Thyroid gland (tissue), 4 donors: ENCODE results near the gene TNNC2. TPM values are rescaled to one million over a fixed set of nuclear protein-coding genes. Genes with fewer than 3 reads are reported as not detected.
"Not testable (repeated sequence)": the region's sequence is repeated elsewhere in the genome, so short reads cannot be mapped to it uniquely, and the experiment has no call there.

ENCODE experiments used
- DNase-seq, 2 donors: peaks; one replicate each; pipeline ENCODE4 v3.0.0-alpha.2; 2019
- H3K27ac ChIP-seq, 3 donors: fragments of 200-600 bp; sonication (generic); 1 replicate in 2 of 3; 2 replicates in 1 of 3; pipeline ENCODE4 v1.5.1; 2016 to 2019; ENCODE audit warnings: mild to moderate bottlenecking in 1 of 3, moderate library complexity in 1 of 3
- H3K27me3 ChIP-seq: fragments of 200-600 bp; sonication (generic); one replicate; pipeline ENCODE4 v1.5.1; 2019
- H3K36me3 ChIP-seq, 2 donors: fragments of 200-600 bp; sonication (generic); one replicate each; pipeline ENCODE4 v1.5.1; 2016 to 2019
- H3K4me1 ChIP-seq, 2 donors: fragments of 200-600 bp; sonication (generic); one replicate each; pipeline ENCODE4 v1.5.1; 2017 to 2019
- H3K4me3 ChIP-seq, 3 donors: fragments of 200-600 bp; sonication (generic); replicated peaks in 1 of 3; 1 replicate in 2 of 3; 2 replicates in 1 of 3; pipeline ENCODE4 v1.5.1; 2016; ENCODE audit warnings: mild to moderate bottlenecking in 1 of 3
- H3K9me3 ChIP-seq: fragments of 200-600 bp; sonication (generic); one replicate; pipeline ENCODE4 v1.5.1; 2017
- POLR2A ChIP-seq, 2 donors: fragments of 450-650 bp; IDR thresholded peaks; one replicate each; pipeline ENCODE4 v1.6.1; 2017; ENCODE audit warnings: antibody characterized with exemption in 2 of 2, mild to moderate bottlenecking in 2 of 2, moderate library complexity in 1 of 2
- WGBS, 2 donors: methylation state at CpG; one replicate each; pipeline ENCODE4 v1.1.5; 2017; 5-methylcytosine and 5-hydroxymethylcytosine counted together
- intact Hi-C: fragments of 100-400 bp; cut with DNase I; formaldehyde crosslinking; loops from one replicate; pipeline ENCODE4 v1.15.1; 2023
- total RNA-seq, 4 donors: library from RNA; depleted of rRNA; stranded (reverse); fragments of >200 nt; gene quantifications; one replicate each; pipeline ENCODE4 v1.2.3, GENCODE V29; 2016
- TF ChIP-seq, protein P1 (sequence below), 6 experiments: fragments of 200-600 bp in 3 of 6; fragments of 450-650 bp in 3 of 6; sonication (generic) in 3 of 6; IDR thresholded peaks; one replicate each; pipeline ENCODE4 v1.5.1; 2016 to 2019; ENCODE audit warnings: antibody characterized with exemption in 6 of 6, mild to moderate bottlenecking in 2 of 6, inconsistent platforms in 1 of 6, moderate library complexity in 1 of 6

TNNC2 gene
- total RNA-seq, 4 donors from 2014 or later, result 1.4 TPM; not detected in 3

DNA sequence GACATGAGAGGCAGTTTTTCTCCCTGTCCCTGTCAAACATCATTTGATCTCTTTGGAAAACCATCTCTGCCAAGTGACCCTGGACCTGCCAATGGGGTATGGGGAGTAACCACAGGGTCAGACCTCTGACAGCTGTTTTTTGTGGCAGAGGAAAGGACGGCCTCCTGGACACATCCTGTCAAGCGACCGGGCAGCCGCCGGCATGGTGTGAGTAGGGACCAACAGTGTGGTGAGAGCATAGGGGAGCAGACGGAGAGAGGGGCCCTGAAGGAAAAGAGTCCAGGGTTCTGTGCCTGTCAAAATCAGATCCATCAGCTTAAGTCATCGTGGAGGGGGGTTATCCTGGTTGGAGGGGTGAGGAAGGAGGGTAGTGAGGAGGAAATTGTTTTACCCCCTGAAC lies 25.3 kb downstream of the TNNC2 start:
- DNase-seq, result no peak
- TF ChIP-seq POLR2A (IDR thresholded peaks at IDR 0.05), result no peak
- Histone ChIP-seq H3K36me3 (peaks cover 43 to 49% of the 10 kb centered on the region in 2 donors), H3K9me3 (no peaks in the 10 kb centered on the region), H3K4me1 (no peaks in the 10 kb centered on the region), H3K27ac (no peak overlapping the region), H3K27me3 (no peaks in the 10 kb centered on the region), H3K4me3 (no peak overlapping the region)
- 89 to 92% methylated on average over 7 of the region's 7 CpGs for WGBS, 2 donors
- intact Hi-C loops, result no loop called here

DNA sequence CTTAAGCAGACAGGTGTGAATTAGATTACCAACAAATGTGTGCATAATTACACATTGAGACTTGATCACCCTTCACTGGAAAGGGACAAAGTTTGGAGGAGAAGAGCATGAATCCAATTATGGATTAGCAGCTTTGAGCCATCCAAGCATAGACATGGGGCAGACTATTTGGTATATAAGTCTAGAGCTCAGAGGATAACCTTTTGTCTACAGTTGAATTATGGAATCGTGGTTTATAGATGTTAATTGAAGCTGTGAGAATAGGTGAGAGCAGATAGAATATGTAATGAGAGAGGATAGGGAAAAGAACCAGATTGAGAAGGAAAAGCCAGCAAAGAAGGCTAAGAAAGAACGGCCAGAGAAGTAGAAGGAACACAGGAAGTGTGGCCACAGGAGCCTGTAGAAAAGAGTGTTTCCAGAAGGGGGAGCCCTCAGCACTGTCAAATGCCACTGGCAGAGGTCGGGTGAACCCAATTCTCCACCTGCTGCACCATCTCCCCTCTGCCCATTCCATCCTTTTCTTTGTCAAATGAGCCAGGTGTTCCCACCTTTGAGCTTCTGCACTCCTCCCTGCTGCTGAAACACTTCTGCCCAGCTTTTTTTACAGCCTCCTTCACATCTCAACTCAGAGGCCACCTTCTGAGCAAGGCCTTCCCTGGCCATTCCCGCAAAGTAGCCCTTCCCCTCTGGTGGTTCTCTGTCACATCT lies 28.0 kb downstream of the TNNC2 start:
- H3K27me3 ChIP-seq, result no peaks in the 10 kb centered on the region
- peaks cover 43 to 55% of the 10 kb centered on the region in 2 donors for H3K36me3 ChIP-seq
- intact Hi-C loops, result no loop called here
- no peak overlapping the region for H3K27ac ChIP-seq
- 39 to 43% methylated on average over 4 of the region's 4 CpGs for WGBS, 2 donors
- DNase-seq, result peak; percentile 49 to 56
- no peak for TF ChIP-seq POLR2A (IDR thresholded peaks at IDR 0.05)
- TF ChIP-seq, protein P1, sequence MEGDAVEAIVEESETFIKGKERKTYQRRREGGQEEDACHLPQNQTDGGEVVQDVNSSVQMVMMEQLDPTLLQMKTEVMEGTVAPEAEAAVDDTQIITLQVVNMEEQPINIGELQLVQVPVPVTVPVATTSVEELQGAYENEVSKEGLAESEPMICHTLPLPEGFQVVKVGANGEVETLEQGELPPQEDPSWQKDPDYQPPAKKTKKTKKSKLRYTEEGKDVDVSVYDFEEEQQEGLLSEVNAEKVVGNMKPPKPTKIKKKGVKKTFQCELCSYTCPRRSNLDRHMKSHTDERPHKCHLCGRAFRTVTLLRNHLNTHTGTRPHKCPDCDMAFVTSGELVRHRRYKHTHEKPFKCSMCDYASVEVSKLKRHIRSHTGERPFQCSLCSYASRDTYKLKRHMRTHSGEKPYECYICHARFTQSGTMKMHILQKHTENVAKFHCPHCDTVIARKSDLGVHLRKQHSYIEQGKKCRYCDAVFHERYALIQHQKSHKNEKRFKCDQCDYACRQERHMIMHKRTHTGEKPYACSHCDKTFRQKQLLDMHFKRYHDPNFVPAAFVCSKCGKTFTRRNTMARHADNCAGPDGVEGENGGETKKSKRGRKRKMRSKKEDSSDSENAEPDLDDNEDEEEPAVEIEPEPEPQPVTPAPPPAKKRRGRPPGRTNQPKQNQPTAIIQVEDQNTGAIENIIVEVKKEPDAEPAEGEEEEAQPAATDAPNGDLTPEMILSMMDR (IDR thresholded peaks at IDR 0.05), result peak in 5 of 6 experiments; percentile 27 to 67 (median 61)
- no peak overlapping the region for H3K4me3 ChIP-seq
- no peaks in the 10 kb centered on the region for H3K9me3 ChIP-seq
- no peaks in the 10 kb centered on the region for H3K4me1 ChIP-seq

DNA sequence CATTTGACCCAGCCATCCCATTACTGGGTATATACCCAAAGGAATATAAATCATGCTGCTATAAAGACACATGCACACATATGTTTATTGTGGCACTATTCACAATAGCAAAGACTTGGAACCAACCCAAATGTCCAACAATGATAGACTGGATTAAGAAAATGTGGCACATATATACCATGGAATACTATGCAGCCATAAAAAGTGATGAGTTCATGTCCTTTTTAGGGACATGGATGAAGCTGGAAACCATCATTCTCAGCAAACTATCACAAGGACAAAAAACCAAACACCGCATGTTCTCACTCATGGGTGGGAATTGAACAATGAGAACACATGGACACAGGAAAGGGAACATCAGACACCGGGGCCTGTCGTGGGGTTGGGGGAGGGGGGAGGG lies 29.2 kb downstream of the TNNC2 start:
- H3K27me3 ChIP-seq, intact Hi-C loops, H3K27ac ChIP-seq, H3K4me3 ChIP-seq, DNase-seq, H3K4me1 ChIP-seq, H3K9me3 ChIP-seq: not testable (repeated sequence)
- WGBS, 2 donors, result 92 to 98% methylated on average over 3 of the region's 3 CpGs
- peaks cover 37 to 48% of the 10 kb centered on the region in 2 donors for H3K36me3 ChIP-seq

DNA sequence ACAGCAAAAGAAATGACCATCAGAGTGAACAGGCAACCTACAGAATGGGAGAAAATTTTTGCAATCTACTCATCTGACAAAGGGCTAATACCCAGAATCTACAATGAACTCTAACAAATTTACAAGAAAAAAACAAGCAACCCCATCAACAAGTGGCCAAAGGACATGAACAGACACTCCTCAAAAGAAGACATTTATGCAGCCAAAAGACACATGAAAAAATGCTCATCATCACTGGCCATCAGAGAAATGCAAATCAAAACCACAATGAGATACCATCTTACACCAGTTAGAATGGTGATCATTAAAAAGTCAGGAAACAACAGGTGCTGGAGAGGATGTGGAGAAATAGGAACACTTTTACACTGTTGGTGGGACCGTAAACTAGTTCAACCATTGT lies 29.6 kb downstream of the TNNC2 start:
- intact Hi-C loops, result not testable (repeated sequence)

DNA sequence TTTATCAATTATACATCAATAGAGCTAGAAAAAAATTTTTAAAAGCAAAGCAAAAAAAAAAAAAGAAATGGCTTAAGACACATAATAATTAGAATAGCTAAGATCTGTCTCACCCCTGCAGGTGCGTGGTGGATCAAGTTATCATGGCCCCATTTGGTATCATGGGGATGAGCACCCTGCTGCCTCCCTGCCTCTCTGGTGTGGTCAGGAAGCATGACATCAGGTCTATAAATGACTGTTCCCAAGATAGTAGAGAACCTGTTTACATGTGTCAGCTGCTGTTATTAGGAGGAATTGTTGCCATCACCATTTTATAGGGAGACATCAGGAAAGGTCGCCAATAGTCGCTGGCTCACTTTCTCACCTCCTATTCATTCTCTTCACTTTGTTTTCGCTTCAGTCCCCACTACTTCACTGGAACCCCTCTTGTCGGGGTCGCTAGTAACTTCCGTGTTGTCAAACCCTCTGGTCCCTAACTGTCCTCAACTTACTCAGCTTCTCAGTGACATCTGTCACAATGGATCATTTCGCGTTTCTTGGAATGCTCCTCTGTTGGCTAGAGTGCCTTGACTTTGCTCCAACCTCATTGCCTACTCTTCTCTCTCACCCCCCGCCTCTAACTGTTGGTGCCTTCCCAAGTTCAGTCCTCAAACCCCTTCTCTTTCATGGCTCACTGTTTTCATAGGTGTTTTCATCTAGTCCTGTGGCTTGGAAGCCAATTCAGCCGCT lies 30.6 kb downstream of the TNNC2 start:
- peaks cover 7 to 10% of the 10 kb centered on the region in 2 donors for H3K4me1 ChIP-seq
- H3K27me3 ChIP-seq, result no peaks in the 10 kb centered on the region
- peaks cover 24 to 36% of the 10 kb centered on the region in 2 donors for H3K36me3 ChIP-seq
- H3K9me3 ChIP-seq, result no peaks in the 10 kb centered on the region
- DNase-seq, result no peak
- H3K27ac ChIP-seq, result no peak overlapping the region
- H3K4me3 ChIP-seq, result no peak overlapping the region
- WGBS, 2 donors, result 91 to 96% methylated on average over 11 of the region's 11 CpGs
- TF ChIP-seq, protein P1 (IDR thresholded peaks at IDR 0.05), result no peak
- TF ChIP-seq POLR2A (IDR thresholded peaks at IDR 0.05), result no peak
- intact Hi-C loops, result no loop called here

More for the DNA sequence above, 29.6 kb downstream of the TNNC2 start:
- DNase-seq, H3K4me3 ChIP-seq, H3K9me3 ChIP-seq, H3K27ac ChIP-seq, H3K27me3 ChIP-seq, H3K4me1 ChIP-seq: not testable (repeated sequence)
- peaks cover 33 to 45% of the 10 kb centered on the region in 2 donors for H3K36me3 ChIP-seq
- no CpG with 5 or more reads among the region's 1 CpG for WGBS, 2 donors

DNA sequence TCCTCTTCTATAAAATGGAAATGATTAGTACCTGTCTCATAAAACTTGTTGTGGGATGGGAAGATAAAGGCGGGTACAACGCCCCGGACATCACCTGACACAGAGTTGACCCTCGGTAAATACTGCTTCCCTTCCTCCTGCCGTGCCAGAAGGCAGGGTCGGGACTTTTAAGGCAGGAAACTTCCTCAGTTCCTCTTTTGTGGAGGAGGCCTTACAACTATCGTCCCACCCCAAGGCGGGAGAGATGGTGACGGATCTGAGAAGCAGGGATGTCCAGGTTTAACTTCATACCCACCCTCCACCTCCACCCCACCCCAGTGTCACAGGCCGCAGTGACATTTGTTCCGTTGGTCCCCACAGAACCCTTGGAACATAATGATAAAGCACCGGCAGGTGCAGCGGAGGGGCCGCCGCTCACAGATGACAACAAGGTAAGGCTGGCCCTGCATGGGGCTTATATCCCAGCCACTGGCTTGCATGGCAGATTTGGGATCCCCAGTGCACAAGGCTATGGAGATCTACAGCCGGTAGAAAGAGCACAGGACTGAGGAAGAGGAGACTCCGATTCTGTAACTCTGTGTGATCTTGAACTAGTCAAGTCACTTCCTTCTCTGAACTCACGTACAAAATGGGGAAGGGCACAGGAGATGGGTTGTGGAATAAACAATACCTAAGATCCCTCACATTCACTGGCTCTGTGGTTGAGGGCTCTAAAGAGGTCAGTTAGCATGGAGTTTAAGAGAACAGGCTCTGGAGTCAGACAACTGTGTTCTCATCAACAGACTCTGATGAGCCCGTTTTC lies 34.6 kb downstream of the TNNC2 start:
- WGBS, 2 donors, result 31 to 33% methylated on average over 19 of the region's 19 CpGs
- intact Hi-C loops, result no loop called here
- DNase-seq, result peak in 1 of 2 donors; percentile 6
- TF ChIP-seq POLR2A (IDR thresholded peaks at IDR 0.05), result no peak
- TF ChIP-seq, protein P1 (IDR thresholded peaks at IDR 0.05), result no peak
- no peaks in the 10 kb centered on the region for H3K9me3 ChIP-seq
- peak overlapping the region; percentile 86 to 98 (median 91) for H3K4me3 ChIP-seq
- H3K27ac ChIP-seq, result peak overlapping the region; percentile 72 to 92 (median 89)
- H3K27me3 ChIP-seq, result no peaks in the 10 kb centered on the region
- peaks cover 24 to 31% of the 10 kb centered on the region in 2 donors for H3K36me3 ChIP-seq
- peaks cover 10 to 14% of the 10 kb centered on the region in 2 donors for H3K4me1 ChIP-seq
